A673 (cell line): ENCODE results near the gene APOL6. TPM values are rescaled to one million over a fixed set of nuclear protein-coding genes. Genes with fewer than 3 reads are reported as not detected.

Experiments
- BruUV-seq: library from RNA; stranded (reverse); fragments of 400-500 nt; replicated peaks from 2 replicates; lab custom pipeline; 2021; lab: Mats Ljungman, UMichigan
- CTCF ChIA-PET: fragments of 300-600 bp; sonication (Branson Sonifier 250); formaldehyde crosslinking; loops from one replicate; lab custom pipeline; 2022; ENCODE audit warnings: antibody characterized with exemption; lab: Charles Lee
- POLR2A ChIA-PET: fragments of 300-600 bp; sonication (Branson Sonifier 250); formaldehyde crosslinking; loops from one replicate; lab custom pipeline; 2022; ENCODE audit warnings: antibody characterized with exemption; ENCODE audit not compliant: low non-redundant PET; lab: Charles Lee
- DNase-seq: peaks from one replicate; pipeline ENCODE4 v3.0.0-alpha.2; 2015; ENCODE audit warnings: low spot score
- H3K27ac ChIP-seq: fragments of 200-600 bp; sonication (generic); 2 replicates; pipeline ENCODE4 v1.5.1; 2016; ENCODE audit warnings: mixed run types, low read depth, mild to moderate bottlenecking, mixed read lengths, antibody characterized with exemption, low read length; ENCODE audit not compliant: poor library complexity, severe bottlenecking
- H3K27me3 ChIP-seq: fragments of 200-600 bp; sonication (generic); replicated peaks from 2 replicates; pipeline ENCODE4 v1.6.1; 2017; ENCODE audit warnings: mixed run types, low read depth, mild to moderate bottlenecking, mixed read lengths, antibody characterized with exemption, low read length; ENCODE audit not compliant: insufficient read depth, poor library complexity
- H3K36me3 ChIP-seq: fragments of 200-600 bp; sonication (generic); 2 replicates; pipeline ENCODE4 v1.6.1; 2016; ENCODE audit warnings: mixed run types, mild to moderate bottlenecking, mixed read lengths, antibody characterized with exemption, low read length; ENCODE audit not compliant: insufficient read depth, poor library complexity, severe bottlenecking
- H3K4me1 ChIP-seq: fragments of 200-600 bp; sonication (generic); 2 replicates; pipeline ENCODE4 v1.6.1; 2017; ENCODE audit warnings: mixed run types, mild to moderate bottlenecking, mixed read lengths, antibody characterized with exemption, low read length; ENCODE audit not compliant: insufficient read depth, poor library complexity, severe bottlenecking
- H3K4me3 ChIP-seq: fragments of 200-600 bp; sonication (generic); 2 replicates; pipeline ENCODE4 v1.5.1; 2016; ENCODE audit warnings: low read depth, mixed run types, mild to moderate bottlenecking, mixed read lengths, low read length; ENCODE audit not compliant: poor library complexity, severe bottlenecking
- H3K9me3 ChIP-seq: fragments of 200-600 bp; sonication (generic); 2 replicates; pipeline ENCODE4 v1.6.1; 2016; ENCODE audit warnings: mixed run types, low read depth, mild to moderate bottlenecking, mixed read lengths, antibody characterized with exemption, low read length; ENCODE audit not compliant: poor library complexity, severe bottlenecking
- CTCF ChIP-seq: fragments of 300-800, 200-600 bp; sonication (generic); conservative IDR thresholded peaks from 2 replicates; pipeline ENCODE4 v1.5.1; 2017; ENCODE audit warnings: low read depth, mild to moderate bottlenecking, antibody characterized with exemption, low read length, moderate library complexity, mixed read lengths
- EZH2 ChIP-seq: fragments of 200-600 bp; sonication (generic); IDR thresholded peaks from 2 replicates; pipeline ENCODE4 v1.6.1; 2017; ENCODE audit warnings: borderline replicate concordance, low read depth, mild to moderate bottlenecking, mixed read lengths, antibody characterized with exemption, low read length; ENCODE audit not compliant: poor library complexity, severe bottlenecking
- intact Hi-C: fragments of 100-400 bp; cut with micrococcal nuclease; formaldehyde crosslinking; loops from one replicate; pipeline ENCODE4 v1.10.0; 2022; ENCODE audit not compliant: unreplicated experiment
- total RNA-seq: library from RNA; stranded (reverse); gene quantifications from 2 replicates; pipeline ENCODE4 v1.2.3, GENCODE V29; 2021

Gene APOL6
- total RNA-seq, 1 experiment from 2014 or later: 6.3 TPM

- DNase-seq: no peak
- Histone ChIP-seq H3K27me3 (no peaks in the 10 kb centered on the region), H3K27ac (no peak overlapping the region), H3K36me3 (no peaks in the 10 kb centered on the region), H3K4me3 (no peak overlapping the region), H3K9me3 (no peaks in the 10 kb centered on the region), H3K4me1 (no peaks in the 10 kb centered on the region)
- CTCF ChIA-PET: no interaction called here
- intact Hi-C loops: no loop called here
- POLR2A ChIA-PET: no interaction called here
- no TSS peak for BruUV-seq
- TF ChIP-seq EZH2 (no peak), CTCF (no peak)
These were observed 56.9 kb downstream of the APOL6 start for GRCh38 chr22:35705141-35705540.

- Histone ChIP-seq H3K4me1 (peaks cover 4% of the 10 kb centered on the region), H3K36me3 (no peaks in the 10 kb centered on the region), H3K4me3 (no peak overlapping the region), H3K27me3 (no peaks in the 10 kb centered on the region), H3K9me3 (no peaks in the 10 kb centered on the region), H3K27ac (no peak overlapping the region)
- CTCF ChIA-PET: no interaction called here
- intact Hi-C loops: no loop called here
- no peak for DNase-seq
- TF ChIP-seq CTCF (no peak), EZH2 (no peak)
- POLR2A ChIA-PET: no interaction called here
- no TSS peak for BruUV-seq
These were observed 60.2 kb downstream of the APOL6 start for GRCh38 chr22:35708453-35708852.

- H3K27me3 ChIP-seq: no peaks in the 10 kb centered on the region
- no peak for TF ChIP-seq CTCF
- TF ChIP-seq EZH2: no peak
- H3K36me3 ChIP-seq: no peaks in the 10 kb centered on the region
- ChIA-PET POLR2A (no interaction called here), CTCF (no interaction called here)
- BruUV-seq: no TSS peak
- H3K4me3 ChIP-seq: no peak overlapping the region
- H3K9me3 ChIP-seq: no peaks in the 10 kb centered on the region
- no peak overlapping the region for H3K27ac ChIP-seq
- DNase-seq: no peak
- intact Hi-C loops: no loop called here
- peaks cover 4% of the 10 kb centered on the region for H3K4me1 ChIP-seq
These were observed 60.7 kb downstream of the APOL6 start for GRCh38 chr22:35708917-35709316.
